SJCRH30 (cell line): ENCODE data around the gene CDK7. TPM values are rescaled to one million over a fixed set of nuclear protein-coding genes. Genes with fewer than 3 reads are reported as not detected.
"Not testable (repeated sequence)": the region's sequence is repeated elsewhere in the genome, so short reads cannot be mapped to it uniquely, and the experiment has no call there.

Source experiments
- DNase-seq, 2 experiments: peaks; one replicate each; pipeline ENCODE4 v3.0.0-alpha.2; 2015 to 2020
- H3K27ac ChIP-seq: fragments of 250-450 bp; sonication (Bioruptor Pico); 2 replicates; pipeline ENCODE4 v1.5.1; 2020; ENCODE audit warnings: mild to moderate bottlenecking, moderate library complexity
- H3K27me3 ChIP-seq: fragments of 250-450 bp; sonication (Bioruptor Pico); 2 replicates; pipeline ENCODE4 v1.5.1; 2020; ENCODE audit warnings: mild to moderate bottlenecking, moderate library complexity
- H3K36me3 ChIP-seq: fragments of 250-450 bp; sonication (Bioruptor Pico); 2 replicates; pipeline ENCODE4 v1.5.1; 2020; ENCODE audit warnings: mild to moderate bottlenecking, moderate library complexity
- H3K4me1 ChIP-seq: fragments of 250-450 bp; sonication (Bioruptor Pico); 2 replicates; pipeline ENCODE4 v1.5.1; 2020; ENCODE audit warnings: mild to moderate bottlenecking, moderate library complexity
- H3K4me3 ChIP-seq: fragments of 250-450 bp; sonication (Bioruptor Pico); 2 replicates; pipeline ENCODE4 v1.5.1; 2020; ENCODE audit warnings: mild to moderate bottlenecking, moderate library complexity
- H3K9me3 ChIP-seq: fragments of 250-450 bp; sonication (Bioruptor Pico); replicated peaks from 2 replicates; pipeline ENCODE4 v1.5.1; 2020; ENCODE audit warnings: mild to moderate bottlenecking, moderate library complexity
- total RNA-seq: library from RNA; depleted of rRNA; stranded (reverse); fragments of >200 nt; shearing (Covaris generic); gene quantifications from 2 replicates; pipeline ENCODE4 v1.2.3, GENCODE V29; 2014

CDK7 gene
- total RNA-seq, 1 experiment from 2014 or later: 46.6 TPM

DNA sequence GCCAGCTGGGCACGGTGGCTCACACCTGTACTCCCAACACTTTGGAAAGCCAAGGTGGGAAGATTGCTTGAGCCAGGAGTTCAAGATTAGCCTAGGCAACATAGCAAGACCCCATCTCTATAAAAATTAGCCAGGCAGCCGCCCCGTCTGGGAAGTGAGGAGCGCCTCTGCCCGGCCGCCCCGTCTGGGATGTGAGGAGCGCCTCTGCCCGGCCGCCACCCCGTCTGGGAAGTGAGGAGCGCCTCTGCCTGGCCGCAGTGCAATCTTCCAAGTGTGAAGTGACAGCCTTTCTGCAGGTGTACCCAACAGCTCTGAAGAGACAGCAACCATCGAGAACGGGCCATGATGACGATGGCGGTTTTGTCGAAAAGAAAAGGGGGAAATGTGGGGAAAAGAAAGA is 14.3 kb upstream of the CDK7 start:
- not testable (repeated sequence) for H3K9me3 ChIP-seq, DNase-seq, H3K27ac ChIP-seq, H3K4me1 ChIP-seq, H3K4me3 ChIP-seq, H3K27me3 ChIP-seq
- peaks cover 12% of the 10 kb centered on the region for H3K36me3 ChIP-seq

DNA sequence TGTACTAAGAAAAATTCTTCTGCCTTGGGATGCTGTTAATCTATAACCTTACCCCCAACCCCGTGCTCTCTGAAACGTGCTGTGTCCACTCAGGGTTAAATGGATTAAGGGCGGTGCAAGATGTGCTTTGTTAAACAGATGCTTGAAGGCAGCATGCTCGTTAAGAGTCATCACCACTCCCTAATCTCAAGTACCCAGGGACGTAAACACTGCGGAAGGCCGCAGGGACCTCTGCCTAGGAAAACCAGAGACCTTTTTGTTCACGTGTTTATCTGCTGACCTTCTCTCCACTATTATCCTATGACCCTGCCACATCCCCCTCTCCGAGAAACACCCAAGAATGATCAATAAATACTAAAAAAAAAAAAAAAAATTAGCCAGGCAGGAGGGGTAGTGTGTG is 13.9 kb upstream of the CDK7 start:
- H3K27ac ChIP-seq, DNase-seq, H3K4me1 ChIP-seq, H3K4me3 ChIP-seq, H3K27me3 ChIP-seq, H3K9me3 ChIP-seq: not testable (repeated sequence)
- H3K36me3 ChIP-seq: peaks cover 12% of the 10 kb centered on the region

DNA sequence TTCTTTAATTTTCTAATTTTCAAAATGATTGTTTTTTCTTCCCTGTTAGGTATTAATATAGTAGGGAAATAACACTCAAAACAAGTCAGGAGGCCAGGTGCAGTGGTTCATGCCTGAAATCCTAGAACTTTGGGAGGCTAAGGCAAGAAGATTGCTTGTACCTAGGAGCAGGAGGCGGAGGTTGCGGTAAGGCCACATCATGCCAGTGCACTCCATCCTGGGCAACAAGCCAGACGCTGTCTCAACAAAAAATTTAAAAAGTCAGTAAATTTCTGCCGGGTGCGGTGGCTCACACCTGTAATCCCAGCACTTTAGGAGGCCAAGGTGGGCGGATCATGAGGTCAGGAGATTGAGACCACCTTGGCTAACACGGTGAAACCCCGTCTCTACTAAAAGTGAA is 10.2 kb upstream of the CDK7 start:
- H3K4me1 ChIP-seq: no peaks in the 10 kb centered on the region
- H3K27me3 ChIP-seq: no peaks in the 10 kb centered on the region
- DNase-seq: no peak
- H3K36me3 ChIP-seq: peaks cover 34% of the 10 kb centered on the region
- H3K9me3 ChIP-seq: no peaks in the 10 kb centered on the region
- no peak overlapping the region for H3K27ac ChIP-seq
- no peak overlapping the region for H3K4me3 ChIP-seq

DNA sequence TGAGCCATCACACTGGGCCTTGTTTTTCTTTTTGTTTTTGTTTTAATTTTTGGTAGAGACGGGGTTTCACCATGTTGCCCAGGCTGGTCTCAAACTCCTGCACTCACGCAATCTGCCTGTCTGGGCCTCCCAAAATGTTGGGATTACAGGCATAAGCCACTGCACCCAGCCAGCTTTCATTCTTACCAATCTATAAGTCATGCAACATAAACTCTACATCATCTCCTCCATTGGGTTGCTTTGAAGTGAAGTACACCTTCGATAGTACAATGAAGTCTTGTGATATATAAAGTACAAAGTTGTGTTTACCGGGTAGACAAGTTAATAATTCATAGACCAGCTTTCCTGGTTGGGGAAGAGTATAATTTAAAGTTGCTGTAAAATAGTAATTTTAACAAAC is 8.8 kb upstream of the CDK7 start:
- no peak overlapping the region for H3K27ac ChIP-seq
- H3K4me3 ChIP-seq: no peak overlapping the region
- peaks cover 41% of the 10 kb centered on the region for H3K36me3 ChIP-seq
- no peak for DNase-seq
- no peaks in the 10 kb centered on the region for H3K27me3 ChIP-seq
- no peaks in the 10 kb centered on the region for H3K4me1 ChIP-seq
- no peaks in the 10 kb centered on the region for H3K9me3 ChIP-seq

DNA sequence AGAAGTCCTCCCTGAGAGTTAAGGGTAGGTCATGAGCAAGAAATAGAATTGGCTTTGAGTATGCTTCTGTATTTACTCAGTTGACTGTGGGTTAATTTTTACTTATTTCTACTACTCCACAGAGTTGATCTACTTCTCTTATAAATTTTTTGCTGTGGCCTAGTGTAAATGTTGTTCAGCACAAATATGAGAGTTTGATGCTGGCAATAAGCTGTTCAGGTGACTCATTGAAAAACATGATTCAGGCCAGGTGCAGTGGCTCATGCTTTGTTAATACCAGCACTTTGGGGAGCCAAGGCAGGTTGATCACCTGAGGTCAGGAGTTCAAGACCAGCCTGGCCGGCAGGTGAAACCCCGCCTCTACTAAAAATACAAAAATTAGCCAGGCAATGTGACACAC is 4.5 kb upstream of the CDK7 start:
- H3K9me3 ChIP-seq: no peaks in the 10 kb centered on the region
- peaks cover 30% of the 10 kb centered on the region for H3K36me3 ChIP-seq
- no peak overlapping the region for H3K4me3 ChIP-seq
- H3K27me3 ChIP-seq: no peaks in the 10 kb centered on the region
- H3K4me1 ChIP-seq: no peaks in the 10 kb centered on the region
- H3K27ac ChIP-seq: no peak overlapping the region
- no peak for DNase-seq

DNA sequence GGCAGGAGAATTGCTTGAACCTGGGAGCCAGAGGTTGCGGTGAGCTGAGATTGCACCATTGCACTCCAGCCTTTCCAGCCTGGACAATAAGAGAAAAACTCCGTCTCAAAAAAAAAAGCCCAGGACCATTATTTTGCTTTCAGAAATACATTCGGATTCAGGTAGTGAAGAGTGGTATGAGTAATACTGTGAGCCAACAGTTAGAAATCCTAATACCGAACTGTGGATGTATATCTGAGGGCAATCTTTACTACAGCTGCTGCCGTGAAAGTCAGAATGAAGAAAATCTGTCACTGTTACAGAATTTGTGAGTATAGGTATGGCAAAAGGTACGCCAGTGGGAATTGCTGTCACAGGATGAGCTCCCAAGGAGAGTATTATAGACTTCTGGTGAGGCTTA is 3.4 kb upstream of the CDK7 start:
- Histone ChIP-seq H3K4me3 (no peak overlapping the region), H3K4me1 (no peaks in the 10 kb centered on the region), H3K36me3 (peaks cover 30% of the 10 kb centered on the region), H3K27me3 (no peaks in the 10 kb centered on the region), H3K27ac (no peak overlapping the region), H3K9me3 (no peaks in the 10 kb centered on the region)
- no peak for DNase-seq

DNA sequence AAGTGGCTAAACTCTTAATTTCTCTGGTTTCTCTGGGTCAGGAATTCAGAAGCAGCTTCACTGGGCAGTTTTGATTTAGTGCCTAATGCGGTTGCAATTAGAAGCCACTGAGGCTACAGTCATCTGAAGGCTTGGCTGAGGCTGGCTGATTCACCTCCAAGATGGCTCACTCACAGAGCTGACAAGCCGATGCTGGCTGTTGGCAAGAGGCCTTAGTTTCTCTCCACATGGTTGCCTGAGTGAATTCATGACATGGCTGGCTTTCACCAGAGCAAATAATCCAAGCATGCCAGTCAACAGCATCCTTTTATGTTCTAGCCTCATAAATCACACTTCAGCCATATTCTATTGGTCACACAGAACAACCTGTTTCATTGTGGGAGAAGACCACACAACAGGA is 2.8 kb upstream of the CDK7 start:
- peaks cover 30% of the 10 kb centered on the region for H3K36me3 ChIP-seq
- H3K27ac ChIP-seq: no peak overlapping the region
- no peak for DNase-seq
- no peaks in the 10 kb centered on the region for H3K27me3 ChIP-seq
- no peaks in the 10 kb centered on the region for H3K9me3 ChIP-seq
- H3K4me1 ChIP-seq: no peaks in the 10 kb centered on the region
- H3K4me3 ChIP-seq: no peak overlapping the region

DNA sequence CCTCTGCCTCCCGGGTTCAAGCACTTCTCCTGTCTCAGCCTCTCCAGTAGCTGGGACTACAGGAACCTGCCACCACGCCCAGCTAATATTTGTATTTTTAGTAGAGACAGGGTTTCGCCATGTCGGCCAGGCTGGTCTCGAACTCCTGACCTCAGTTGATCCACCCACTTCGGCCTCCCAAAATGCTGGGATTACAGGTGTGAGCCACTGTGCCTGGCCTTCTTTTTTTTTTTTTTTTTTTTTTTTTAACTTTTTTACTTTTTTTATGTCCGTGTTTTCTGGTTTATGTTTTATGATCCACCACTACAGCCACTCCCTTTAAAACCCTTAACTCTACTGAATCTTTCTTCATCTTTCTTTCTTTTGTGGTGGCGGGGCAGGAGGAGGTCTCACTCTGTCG is 2.0 kb downstream of the CDK7 start:
- not testable (repeated sequence) for H3K27ac ChIP-seq, H3K9me3 ChIP-seq, H3K4me3 ChIP-seq, H3K27me3 ChIP-seq, DNase-seq, H3K4me1 ChIP-seq
- H3K36me3 ChIP-seq: peaks cover 23% of the 10 kb centered on the region

DNA sequence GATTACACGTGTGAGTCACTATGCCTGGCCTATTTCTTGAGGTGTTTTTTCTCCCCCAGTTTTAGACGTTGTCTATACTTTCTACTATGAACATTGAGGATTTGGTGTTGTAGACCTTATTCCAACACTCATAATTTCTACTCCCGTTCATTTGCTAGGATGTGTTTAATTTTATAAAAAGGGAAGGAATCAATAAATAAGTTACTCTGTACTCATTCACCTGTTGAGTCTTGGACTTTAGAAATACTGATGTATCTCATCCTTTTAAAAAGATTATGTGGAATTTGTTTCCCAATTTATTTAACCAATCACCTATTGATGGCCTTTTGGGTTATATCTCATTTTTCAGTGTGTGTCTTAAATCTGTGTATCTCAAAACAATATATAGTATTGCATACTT is 3.2 kb downstream of the CDK7 start:
- no peaks in the 10 kb centered on the region for H3K27me3 ChIP-seq
- H3K9me3 ChIP-seq: no peaks in the 10 kb centered on the region
- no peaks in the 10 kb centered on the region for H3K4me1 ChIP-seq
- peaks cover 26% of the 10 kb centered on the region for H3K36me3 ChIP-seq
- H3K4me3 ChIP-seq: no peak overlapping the region
- no peak overlapping the region for H3K27ac ChIP-seq
- DNase-seq: no peak

DNA sequence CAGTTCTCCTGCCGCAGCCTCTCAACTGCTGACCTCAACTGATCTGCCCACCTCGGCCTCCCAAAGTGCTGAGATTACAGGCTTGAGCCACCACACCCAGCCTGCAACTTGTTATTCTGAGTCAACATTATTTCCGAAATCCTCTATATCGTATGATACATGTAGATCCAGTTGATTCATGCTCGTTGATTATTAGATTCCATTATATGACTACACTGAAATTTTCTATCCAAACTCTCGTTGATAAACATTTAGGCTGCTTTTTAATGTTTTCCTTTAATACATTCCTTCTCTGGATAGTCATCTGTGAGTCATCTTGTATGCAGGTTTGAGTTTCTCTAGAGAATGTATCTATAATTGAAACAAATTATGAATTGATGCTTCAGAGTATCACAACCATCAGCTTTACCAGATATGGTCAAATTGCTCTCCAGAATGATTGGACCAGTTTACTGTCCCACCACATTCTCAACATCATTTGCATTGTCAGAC is 4.1 kb downstream of the CDK7 start:
- Histone ChIP-seq H3K27me3 (no peaks in the 10 kb centered on the region), H3K4me1 (no peaks in the 10 kb centered on the region), H3K9me3 (no peaks in the 10 kb centered on the region), H3K36me3 (peaks cover 29% of the 10 kb centered on the region), H3K4me3 (no peak overlapping the region), H3K27ac (no peak overlapping the region)
- DNase-seq: no peak

DNA sequence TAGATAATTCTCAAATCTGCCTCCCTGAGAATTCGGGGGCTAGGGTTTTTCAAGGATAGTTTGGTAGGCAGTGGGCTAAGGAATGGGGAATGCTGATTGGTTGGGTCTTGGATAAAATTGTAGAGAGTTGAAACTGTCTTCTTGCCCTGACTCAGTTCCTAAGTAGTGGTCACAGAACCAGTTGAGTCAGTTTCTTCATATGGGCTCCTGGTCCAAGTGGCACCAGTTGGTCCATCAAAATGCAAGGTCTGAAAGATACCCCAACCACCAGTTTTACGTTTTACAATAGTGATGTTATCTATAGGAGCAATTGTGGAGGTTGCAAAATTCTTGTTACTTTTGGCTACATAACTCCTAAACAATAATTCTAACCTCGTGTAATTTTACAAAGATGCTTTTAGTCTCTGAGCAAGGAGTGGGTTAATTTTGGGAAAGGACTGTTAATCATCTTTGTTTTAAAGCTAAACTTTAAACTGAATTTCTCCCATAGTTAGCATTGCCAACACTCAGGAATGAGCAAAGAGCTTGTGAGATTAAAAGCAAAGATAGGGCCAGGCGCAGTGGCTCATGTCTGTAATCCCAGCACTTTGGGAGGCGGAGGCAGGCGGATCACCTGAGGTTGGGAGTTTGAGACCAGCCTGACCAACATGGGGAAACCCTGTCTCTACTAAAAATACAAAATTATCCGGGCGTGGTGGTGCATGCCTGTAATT is 7.7 kb downstream of the CDK7 start:
- peaks cover 4% of the 10 kb centered on the region; the same call in 1 of the 2 replicates for H3K9me3 ChIP-seq
- no peaks in the 10 kb centered on the region for H3K4me1 ChIP-seq
- H3K27me3 ChIP-seq: no peaks in the 10 kb centered on the region
- H3K27ac ChIP-seq: no peak overlapping the region
- no peak for DNase-seq
- peaks cover 27% of the 10 kb centered on the region for H3K36me3 ChIP-seq
- no peak overlapping the region for H3K4me3 ChIP-seq

DNA sequence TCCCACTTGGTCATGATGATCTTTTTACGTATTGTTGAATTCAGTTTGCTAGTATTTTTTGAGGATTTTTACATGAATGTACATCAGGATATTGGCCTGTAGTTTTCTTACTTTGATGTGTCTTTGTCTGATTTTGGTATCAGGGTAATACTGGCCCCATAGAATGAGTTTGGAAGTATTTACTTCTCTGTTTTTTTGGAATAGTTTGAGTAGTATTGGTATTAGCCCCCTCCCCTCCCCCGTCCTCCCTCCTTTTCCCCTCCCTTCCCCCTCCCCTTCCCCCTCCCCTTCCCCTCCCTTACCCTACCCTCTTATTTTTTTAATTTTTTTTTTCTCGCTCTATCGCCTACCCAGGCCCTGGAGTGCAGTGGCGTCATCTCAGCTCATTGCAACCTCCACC is 10.3 kb downstream of the CDK7 start:
- no peak for DNase-seq
- Histone ChIP-seq H3K4me1 (no peaks in the 10 kb centered on the region), H3K4me3 (no peak overlapping the region), H3K27ac (no peak overlapping the region), H3K9me3 (peaks cover 9% of the 10 kb centered on the region), H3K36me3 (peaks cover 20% of the 10 kb centered on the region), H3K27me3 (no peaks in the 10 kb centered on the region)

DNA sequence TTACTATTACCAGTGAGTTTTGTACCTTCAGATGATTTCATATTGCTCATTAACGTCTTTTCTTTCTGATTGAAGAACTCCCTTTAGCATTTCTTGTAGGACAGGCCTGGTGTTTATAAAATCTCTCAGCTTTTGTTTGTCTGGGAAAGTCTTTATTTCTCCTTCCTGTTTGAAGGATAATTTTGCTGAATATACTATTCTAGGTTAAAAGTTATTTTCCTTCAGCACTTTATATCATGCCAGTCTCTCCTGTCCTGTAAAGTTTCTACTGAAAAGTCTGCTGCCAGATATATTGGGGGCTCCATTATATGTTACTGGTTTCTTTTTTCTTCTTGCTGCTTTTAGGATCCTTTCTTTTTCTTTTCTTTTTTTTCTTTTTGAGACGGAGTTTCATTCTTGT is 13.3 kb downstream of the CDK7 start:
- DNase-seq: no peak
- H3K36me3 ChIP-seq: peaks cover 8% of the 10 kb centered on the region; the same call in 1 of the 2 replicates
- H3K4me1 ChIP-seq: no peaks in the 10 kb centered on the region
- H3K9me3 ChIP-seq: peaks cover 9% of the 10 kb centered on the region
- H3K27me3 ChIP-seq: no peaks in the 10 kb centered on the region
- H3K27ac ChIP-seq: no peak overlapping the region
- H3K4me3 ChIP-seq: no peak overlapping the region

DNA sequence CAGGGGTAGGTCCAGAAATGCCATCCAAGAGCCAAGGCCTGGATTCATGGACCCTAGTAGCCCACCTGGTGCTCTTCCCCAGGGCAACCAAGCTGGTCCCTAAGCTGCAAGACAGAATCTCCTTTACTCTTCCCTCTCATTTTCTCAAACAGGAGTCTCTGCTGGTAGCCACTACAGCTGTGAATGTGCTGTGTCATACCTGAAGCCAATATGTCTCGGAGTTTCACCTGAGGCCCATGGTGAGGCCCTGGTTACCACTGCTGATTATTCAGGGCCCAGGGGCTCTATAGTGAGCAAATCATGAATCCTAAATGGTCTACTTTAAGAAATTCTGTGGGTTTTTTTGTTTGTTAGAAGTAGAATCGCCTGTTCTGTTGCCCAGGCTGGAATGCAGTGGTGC is 15.9 kb downstream of the CDK7 start:
- Histone ChIP-seq H3K36me3 (peaks cover 5% of the 10 kb centered on the region), H3K9me3 (peaks cover 5% of the 10 kb centered on the region; the same call in 1 of the 2 replicates), H3K27ac (no peak overlapping the region), H3K27me3 (no peaks in the 10 kb centered on the region), H3K4me3 (no peak overlapping the region), H3K4me1 (no peaks in the 10 kb centered on the region)
- DNase-seq: no peak

DNA sequence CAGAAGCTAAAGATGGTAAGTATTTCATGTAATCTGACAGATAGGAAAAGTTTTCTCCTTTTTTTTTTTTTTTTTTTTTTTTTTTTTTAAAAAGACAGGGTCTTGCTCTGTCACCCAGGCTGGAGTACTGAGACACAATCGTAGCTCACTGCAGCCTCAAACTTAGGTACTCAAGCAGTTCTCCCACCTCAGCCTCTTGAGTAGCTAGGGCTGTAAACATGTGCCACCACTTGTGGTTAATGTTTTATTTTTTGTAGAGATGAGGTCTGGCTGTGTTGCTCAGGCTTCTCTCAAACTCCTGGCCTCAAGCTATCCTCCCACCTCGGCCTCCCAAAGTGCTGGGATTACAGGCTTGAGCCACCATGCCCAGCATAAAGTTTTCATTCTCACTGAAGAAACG is 17.8 kb downstream of the CDK7 start:
- H3K9me3 ChIP-seq: peaks cover 5% of the 10 kb centered on the region; the same call in 1 of the 2 replicates
- DNase-seq: no peak
- H3K36me3 ChIP-seq: peaks cover 6% of the 10 kb centered on the region; the same call in 1 of the 2 replicates
- H3K4me3 ChIP-seq: no peak overlapping the region
- H3K27me3 ChIP-seq: no peaks in the 10 kb centered on the region
- H3K4me1 ChIP-seq: 0 out of 2 replicates have a peak, but pooled peaks cover 2% of the 10 kb centered on the region
- H3K27ac ChIP-seq: no peak overlapping the region

DNA sequence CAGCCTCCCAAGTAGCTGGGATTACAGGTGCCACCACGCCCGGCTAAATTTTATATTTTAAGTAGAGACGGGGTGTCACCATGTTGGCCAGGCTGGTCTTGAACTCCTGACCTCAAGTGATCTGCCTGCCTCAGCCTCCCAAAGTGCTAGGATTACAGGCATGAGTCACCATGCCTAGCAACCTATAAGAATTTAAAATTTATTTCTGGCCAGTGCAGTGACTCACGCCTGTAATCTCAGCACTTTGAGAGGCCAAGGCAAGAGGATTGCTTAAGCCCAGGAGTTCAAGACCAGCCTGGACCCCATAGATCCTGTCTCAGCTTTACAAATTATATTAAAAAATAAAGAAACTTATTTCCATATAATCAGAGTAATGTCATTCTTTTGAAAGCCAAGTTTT is 21.3 kb downstream of the CDK7 start:
- H3K9me3 ChIP-seq, H3K27ac ChIP-seq, H3K4me3 ChIP-seq, H3K27me3 ChIP-seq, H3K4me1 ChIP-seq, DNase-seq: not testable (repeated sequence)
- H3K36me3 ChIP-seq: peaks cover 24% of the 10 kb centered on the region
